Measurements from ENCODE around the gene PHF5A. TPM values are rescaled to one million over a fixed set of nuclear protein-coding genes. Genes with fewer than 3 reads are reported as not detected.

PHF5A gene
- total and polyA plus RNA-seq, 2 donors (not counting 3 experiments of a cell fraction or from before 2014, with no cell fraction given), result 61.1 to 63.7 TPM

GRCh38 chr22:41444360-41445128, 23.9 kb downstream of the PHF5A start:
- Histone ChIP-seq H2AFZ (ENCODE audit: low read depth, low read length) (peak overlapping the region; percentile 19), H4K20me1 (replicated peaks; ENCODE audit: control insufficient read depth, extremely low read depth, insufficient read depth, low read length) (peaks cover 4% of the 10 kb centered on the region), H3K9me1 (replicated peaks; ENCODE audit: control insufficient read depth, extremely low read depth, insufficient read depth, low read length) (no peaks in the 10 kb centered on the region), H3K4me2 (ENCODE audit: insufficient read depth, low read length) (peak overlapping the region; percentile 92), H3K9ac (replicated peaks; ENCODE audit: extremely low read depth, insufficient read depth, low read length) (peak overlapping the region; percentile 89), H3K27ac (ENCODE audit: insufficient read depth, low read depth, low read length) (peak overlapping the region; percentile 32), H3K36me3 (ENCODE audit: control insufficient read depth in 2 of 2, extremely low read depth in 1 of 2, insufficient read depth in 2 of 2, low read length in 2 of 2) (no peaks in the 10 kb centered on the region), H3K4me3 (replicated peaks in 1 of 3; ENCODE audit: insufficient read depth in 1 of 3, low read depth in 1 of 3, low read length in 3 of 3) (peak overlapping the region; percentile 95 to 100 (median 96)), H3K4me1 (ENCODE audit: control insufficient read depth, extremely low read depth, insufficient read depth, low read length) (peaks cover 4% of the 10 kb centered on the region), H3K79me2 (ENCODE audit: control insufficient read depth, insufficient read depth, low read length) (peaks cover 64% of the 10 kb centered on the region), H3K27me3 (ENCODE audit: control insufficient read depth in 2 of 2, insufficient read depth in 2 of 2, low read length in 2 of 2) (no peaks in the 10 kb centered on the region), H3K9me3 (replicated peaks; ENCODE audit: control insufficient read depth, insufficient read depth, low read length) (no peaks in the 10 kb centered on the region)
- DNase-seq (ENCODE audit: low read depth, low spot score) (peak; percentile 99), FAIRE-seq (peak; percentile 97)
- dilution Hi-C loops (cut with MboI; ENCODE audit: extremely low pct_ligation_motif_present, low sequenced_read_pairs), result no loop called here
- CTCF ChIA-PET, result interaction anchor here (1.2 to 2.8 kb wide), 5 partner anchors 11 to 82 kb away, joined by 3 to 20 read pairs (median 4); partner anchors contain the start of gene PHF5A
- TF ChIP-seq EZH2 (IDR thresholded peaks at IDR 0.05; ENCODE audit: borderline replicate concordance, low read depth, low read length, severe bottlenecking) (no peak), MYC (IDR thresholded peaks at IDR 0.05; ENCODE audit: low read depth, low read length) (no peak), POLR2AphosphoS5 (IDR thresholded peaks at IDR 0.05; ENCODE audit: insufficient read depth, low read depth, low read length) (peak; percentile 50), CTCF (IDR thresholded peaks at IDR 0.05; ENCODE audit: extremely low read depth in 1 of 2, insufficient read depth in 1 of 2, low read depth in 1 of 2, low read length in 2 of 2) (no peak), FOS (IDR thresholded peaks at IDR 0.05; ENCODE audit: borderline replicate concordance, insufficient read depth, low read length) (no peak), MAX (IDR thresholded peaks at IDR 0.05; ENCODE audit: insufficient read depth, insufficient read length) (no peak), POLR2A (IDR thresholded peaks at IDR 0.05; ENCODE audit: low read depth, low read length) (peak; percentile 73), GATA2 (IDR thresholded peaks at IDR 0.05; ENCODE audit: insufficient read depth, insufficient read length, low read depth, low read length) (no peak), JUN (IDR thresholded peaks at IDR 0.05; ENCODE audit: borderline replicate concordance, insufficient read depth, insufficient read length, low read depth) (no peak)
- intact Hi-C loops (cut with micrococcal nuclease), result loop anchor here (1.0 kb wide), 1 partner anchor 24 kb away; the partner anchor contains the start of gene PHF5A
- POLR2A ChIA-PET, result interaction anchor here (0.6 to 2.3 kb wide), 3 partner anchors 27 to 63 kb away, joined by 3 to 6 read pairs (median 5); no protein-coding TSS in a partner anchor
- BruUV-seq (replicated peaks), result no TSS peak

Data from endothelial cell of umbilical vein (primary cell).